Measurements from ENCODE around the gene RBBP4. TPM values are rescaled to one million over a fixed set of nuclear protein-coding genes. Genes with fewer than 3 reads are reported as not detected.

RBBP4 gene
- total RNA-seq, 4 donors from 2014 or later, result 76.1 to 258 (median 193) TPM

GRCh38 chr1:32729254-32730046 lies 78.4 kb downstream of the RBBP4 start:
- TF ChIP-seq, protein P1, sequence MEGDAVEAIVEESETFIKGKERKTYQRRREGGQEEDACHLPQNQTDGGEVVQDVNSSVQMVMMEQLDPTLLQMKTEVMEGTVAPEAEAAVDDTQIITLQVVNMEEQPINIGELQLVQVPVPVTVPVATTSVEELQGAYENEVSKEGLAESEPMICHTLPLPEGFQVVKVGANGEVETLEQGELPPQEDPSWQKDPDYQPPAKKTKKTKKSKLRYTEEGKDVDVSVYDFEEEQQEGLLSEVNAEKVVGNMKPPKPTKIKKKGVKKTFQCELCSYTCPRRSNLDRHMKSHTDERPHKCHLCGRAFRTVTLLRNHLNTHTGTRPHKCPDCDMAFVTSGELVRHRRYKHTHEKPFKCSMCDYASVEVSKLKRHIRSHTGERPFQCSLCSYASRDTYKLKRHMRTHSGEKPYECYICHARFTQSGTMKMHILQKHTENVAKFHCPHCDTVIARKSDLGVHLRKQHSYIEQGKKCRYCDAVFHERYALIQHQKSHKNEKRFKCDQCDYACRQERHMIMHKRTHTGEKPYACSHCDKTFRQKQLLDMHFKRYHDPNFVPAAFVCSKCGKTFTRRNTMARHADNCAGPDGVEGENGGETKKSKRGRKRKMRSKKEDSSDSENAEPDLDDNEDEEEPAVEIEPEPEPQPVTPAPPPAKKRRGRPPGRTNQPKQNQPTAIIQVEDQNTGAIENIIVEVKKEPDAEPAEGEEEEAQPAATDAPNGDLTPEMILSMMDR (IDR thresholded peaks at IDR 0.05), result no peak
- no peak for TF ChIP-seq POLR2A (IDR thresholded peaks at IDR 0.05)
- Histone ChIP-seq H3K27me3 (no peaks in the 10 kb centered on the region), H3K4me3 (no peak overlapping the region), H3K27ac (no peak overlapping the region), H3K9me3 (no peaks in the 10 kb centered on the region), H3K36me3 (no peaks in the 10 kb centered on the region), H3K4me1 (no peaks in the 10 kb centered on the region)
- intact Hi-C loops (cut with DNase I; ENCODE audit: low total_unique reads), result no loop called here
- DNase-seq, result no peak

DNA sequence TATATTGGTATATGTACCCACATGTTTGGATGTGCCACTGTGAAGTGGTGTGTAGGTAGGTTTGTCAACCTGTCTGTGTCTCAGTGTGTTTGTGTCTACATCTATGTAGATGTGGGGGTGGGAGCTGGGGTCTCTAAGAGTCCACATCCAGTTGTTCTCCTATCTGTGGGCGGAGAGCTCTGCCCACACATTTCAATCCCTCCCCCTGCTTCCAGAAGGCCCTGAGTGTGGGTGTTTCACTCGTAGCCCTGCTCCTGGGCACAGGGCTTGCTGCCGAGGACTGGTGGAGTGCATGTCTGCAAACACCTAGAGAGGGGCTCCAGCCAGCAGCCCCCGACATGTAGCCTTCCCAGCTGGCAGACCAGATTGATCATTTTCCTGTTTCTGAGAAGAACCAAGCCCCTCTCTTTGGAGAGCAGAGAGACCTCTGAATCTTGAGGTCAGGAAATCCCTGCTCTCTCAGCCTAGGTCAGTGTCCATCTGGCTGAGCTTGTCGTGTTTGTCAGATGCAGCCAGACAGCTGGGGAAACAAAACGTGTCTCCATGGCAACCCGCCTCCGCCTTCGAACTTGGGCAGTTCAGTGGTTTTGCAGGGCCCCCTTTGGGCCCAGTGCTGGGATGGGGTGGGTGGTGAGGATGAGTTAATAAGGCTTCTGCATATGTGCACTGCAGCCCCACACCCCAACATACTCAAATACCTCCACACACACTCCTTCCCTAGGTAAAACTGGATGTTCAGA lies 82.7 kb downstream of the RBBP4 start:
- no peaks in the 10 kb centered on the region for H3K9me3 ChIP-seq
- no peaks in the 10 kb centered on the region for H3K27me3 ChIP-seq
- no peak for DNase-seq
- H3K27ac ChIP-seq, result no peak overlapping the region
- H3K36me3 ChIP-seq, result no peaks in the 10 kb centered on the region
- no peak overlapping the region for H3K4me3 ChIP-seq
- intact Hi-C loops (cut with DNase I; ENCODE audit: low total_unique reads), result no loop called here
- no peaks in the 10 kb centered on the region for H3K4me1 ChIP-seq
- no peak for TF ChIP-seq POLR2A (IDR thresholded peaks at IDR 0.05)
- TF ChIP-seq, protein P1 (IDR thresholded peaks at IDR 0.05), result no peak

Small RNA genes within 50 kb of the gene (small RNA-seq; reads per million reads assigned to genes)
- gene RF00019, result not detected

Other genes with a start within 250 kb of the RBBP4 start
- 1 to 10 TPM in 1 of 4 donors, under 1 TPM in 1, not detected in 2; 0.06 to 3.6 TPM for gene ZBTB8B, start 186.1 kb upstream of the RBBP4 start, total RNA-seq
- 10 to 100 TPM in 3 of 4 donors, 1 to 10 TPM in 1; 4.1 to 42.2 (median 17.2) TPM for gene ZBTB8A, start 111.8 kb upstream of the RBBP4 start, total RNA-seq
- 10 to 100 TPM in 2 of 4 donors, 1 to 10 TPM in 2; 2.6 to 37.2 (median 13.9) TPM for gene ZBTB8OS, start 658 bp upstream of the RBBP4 start, total RNA-seq
- gene SYNC, start 51.6 kb downstream of the RBBP4 start, total RNA-seq, result 10 to 100 TPM in 3 of 4 donors, 1 to 10 TPM in 1; 4.7 to 61.0 (median 18.1) TPM
- gene YARS1, start 166.2 kb downstream of the RBBP4 start, total RNA-seq, result 10 to 100 TPM; 15.9 to 67.7 (median 30.4) TPM
- 100 to 1,000 TPM in 1 of 4 donors, 10 to 100 TPM in 3; 50.2 to 168 (median 76.4) TPM for gene S100PBP, start 166.4 kb downstream of the RBBP4 start, total RNA-seq
- 10 to 100 TPM in 1 of 4 donors, 1 to 10 TPM in 2, not detected in 1; 1.2 to 71.1 (median 3.7) TPM for gene FNDC5, start 219.7 kb downstream of the RBBP4 start, total RNA-seq
- gene HPCA, start 235.3 kb downstream of the RBBP4 start, total RNA-seq, result under 1 TPM in 2 of 4 donors, not detected in 2; 0.76 to 0.79 TPM

All from uterus (tissue), 4 donors.